ENCODE data around the gene FKBP4. TPM values are rescaled to one million over a fixed set of nuclear protein-coding genes. Genes with fewer than 3 reads are reported as not detected.

Gene FKBP4
- total RNA-seq, 1 donor = 11.0 TPM

DNA sequence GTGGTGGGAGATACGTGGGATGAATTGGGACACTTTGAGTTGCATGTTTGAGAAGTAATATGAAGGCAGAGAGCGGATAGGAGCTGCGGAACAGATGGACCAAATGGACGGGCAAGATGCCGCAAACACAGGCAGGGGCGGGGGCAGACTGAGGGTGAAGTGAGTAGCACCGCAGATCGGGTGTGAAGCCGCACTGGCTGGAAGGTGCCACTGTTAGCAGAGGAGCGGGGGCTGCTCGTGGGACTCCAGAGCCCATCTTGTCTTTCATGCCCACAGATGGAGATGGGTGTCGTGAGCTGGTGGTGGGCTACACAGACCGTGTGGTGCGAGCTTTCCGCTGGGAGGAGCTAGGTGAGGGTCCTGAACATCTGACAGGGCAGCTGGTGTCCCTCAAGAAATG is 25.0 kb downstream of the FKBP4 start:
- Histone ChIP-seq H3K9me3 (ENCODE audit: low read depth, low read length) (no peaks in the 10 kb centered on the region), H3K27me3 (ENCODE audit: insufficient read depth, low read length) (no peaks in the 10 kb centered on the region), H3K4me1 (ENCODE audit: insufficient read depth, low read length) (no peaks in the 10 kb centered on the region), H3K4me3 (ENCODE audit: low read length) (no peak overlapping the region)

DNA sequence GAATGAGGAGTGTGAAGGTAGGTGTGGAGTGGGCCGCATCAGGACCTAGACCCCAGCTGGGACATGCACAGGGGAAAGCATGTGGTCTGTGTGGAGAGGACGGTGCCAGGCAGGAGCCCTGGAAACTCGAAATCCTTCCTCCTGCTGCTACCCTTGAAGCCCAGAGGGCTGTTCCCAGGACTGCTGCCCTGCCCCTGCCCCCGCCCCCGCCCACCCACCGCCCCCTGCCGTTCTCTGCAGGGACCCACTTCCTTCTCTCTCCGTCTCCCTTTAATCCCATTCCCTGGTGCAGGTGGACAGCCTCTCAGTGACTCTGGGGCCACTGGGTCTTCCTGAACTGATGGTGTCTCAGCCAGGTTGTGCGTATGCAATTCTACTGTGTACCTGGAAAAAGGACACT is 25.7 kb downstream of the FKBP4 start:
- no peaks in the 10 kb centered on the region for H3K4me1 ChIP-seq (ENCODE audit: insufficient read depth, low read length)
- no peaks in the 10 kb centered on the region for H3K27me3 ChIP-seq (ENCODE audit: insufficient read depth, low read length)
- H3K4me3 ChIP-seq (ENCODE audit: low read length) = no peak overlapping the region
- H3K9me3 ChIP-seq (ENCODE audit: low read depth, low read length) = no peaks in the 10 kb centered on the region

DNA sequence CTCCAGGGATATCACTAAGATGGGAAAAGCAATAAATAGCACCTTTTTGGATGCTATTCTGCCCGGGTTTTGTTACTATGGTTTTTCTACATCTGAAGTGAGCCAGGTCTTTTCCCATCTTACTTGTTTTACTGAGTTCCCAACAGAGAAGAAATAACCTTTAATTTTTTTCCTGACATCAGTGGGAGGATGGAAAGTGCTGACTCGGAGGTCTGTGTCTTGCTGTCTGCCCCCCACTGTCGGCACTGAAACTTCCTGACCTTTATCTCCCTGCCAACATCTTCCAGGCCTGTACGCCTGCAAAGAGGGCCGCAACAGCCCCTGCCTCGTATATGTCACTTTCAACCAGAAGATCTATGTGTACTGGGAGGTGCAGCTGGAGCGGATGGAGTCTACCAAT is 28.7 kb downstream of the FKBP4 start:
- no peak overlapping the region for H3K4me3 ChIP-seq (ENCODE audit: low read length)
- no peaks in the 10 kb centered on the region for H3K4me1 ChIP-seq (ENCODE audit: insufficient read depth, low read length)
- no peaks in the 10 kb centered on the region for H3K9me3 ChIP-seq (ENCODE audit: low read depth, low read length)
- no peaks in the 10 kb centered on the region for H3K27me3 ChIP-seq (ENCODE audit: insufficient read depth, low read length)

DNA sequence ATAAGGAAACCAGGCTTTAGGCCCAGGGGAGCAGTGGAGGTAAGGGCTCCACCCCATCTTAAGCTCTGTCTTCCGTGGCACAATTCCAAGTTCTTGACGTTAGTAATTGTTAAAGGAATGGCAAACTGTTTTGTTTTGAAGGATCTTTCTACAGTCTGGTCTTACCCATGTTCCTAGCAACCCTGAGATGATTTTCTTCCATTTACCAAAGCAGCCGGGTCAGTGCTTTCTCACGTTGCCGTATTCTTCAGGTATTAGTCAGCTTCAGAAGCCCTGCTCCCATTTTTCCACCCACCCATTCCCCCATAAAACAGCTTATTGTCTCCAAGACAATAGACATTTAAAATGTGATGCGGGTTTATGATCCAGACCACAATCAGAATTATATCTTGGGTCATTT is 29.8 kb downstream of the FKBP4 start:
- Histone ChIP-seq H3K4me1 (ENCODE audit: insufficient read depth, low read length) (no peaks in the 10 kb centered on the region), H3K9me3 (ENCODE audit: low read depth, low read length) (no peaks in the 10 kb centered on the region), H3K27me3 (ENCODE audit: insufficient read depth, low read length) (no peaks in the 10 kb centered on the region), H3K4me3 (ENCODE audit: low read length) (no peak overlapping the region)

DNA sequence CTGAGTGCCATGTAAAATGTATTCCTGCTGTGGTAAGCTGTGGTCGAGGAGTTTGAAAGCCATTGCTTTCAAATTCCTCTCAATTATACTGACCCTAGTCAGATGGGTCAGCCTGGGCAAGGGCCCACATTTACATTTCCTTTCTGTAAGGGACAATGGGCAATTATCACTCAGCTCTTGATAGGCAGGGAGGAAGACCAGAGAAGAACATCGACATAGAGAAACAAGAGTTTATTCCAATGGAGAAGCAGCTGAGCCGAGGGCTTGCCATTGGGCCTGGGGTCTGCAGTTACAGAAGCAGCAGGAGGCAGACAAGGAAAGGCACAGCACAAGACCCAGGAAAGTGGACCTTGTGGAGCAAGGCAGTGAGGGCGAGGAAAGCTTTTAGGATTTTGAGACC is 30.4 kb downstream of the FKBP4 start:
- Histone ChIP-seq H3K4me1 (ENCODE audit: insufficient read depth, low read length) (no peaks in the 10 kb centered on the region), H3K4me3 (ENCODE audit: low read length) (no peak overlapping the region), H3K9me3 (ENCODE audit: low read depth, low read length) (no peaks in the 10 kb centered on the region), H3K27me3 (ENCODE audit: insufficient read depth, low read length) (no peaks in the 10 kb centered on the region)

DNA sequence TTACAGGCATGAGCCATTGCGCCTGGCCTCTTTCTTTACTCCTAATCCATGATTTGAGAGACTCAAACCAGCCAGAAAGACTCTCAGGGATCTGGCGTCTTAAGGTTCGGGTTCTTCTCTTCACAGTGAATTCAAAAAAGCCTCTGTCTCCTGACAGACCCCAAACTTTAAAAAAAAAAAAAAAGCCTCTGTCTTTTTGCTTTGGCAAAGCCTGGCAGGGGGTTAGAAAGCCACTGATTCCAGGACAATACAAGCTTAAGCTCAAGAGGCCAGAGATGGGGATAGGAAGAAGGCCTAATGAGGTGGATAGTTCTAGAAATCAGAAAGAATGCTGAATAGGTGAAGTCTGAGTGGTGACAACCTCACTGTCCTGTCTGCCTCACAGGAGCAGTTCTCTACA is 31.3 kb downstream of the FKBP4 start:
- Histone ChIP-seq H3K4me3 (ENCODE audit: low read length) (no peak overlapping the region), H3K9me3 (ENCODE audit: low read depth, low read length) (no peaks in the 10 kb centered on the region), H3K27me3 (ENCODE audit: insufficient read depth, low read length) (no peaks in the 10 kb centered on the region), H3K4me1 (ENCODE audit: insufficient read depth, low read length) (no peaks in the 10 kb centered on the region)

DNA sequence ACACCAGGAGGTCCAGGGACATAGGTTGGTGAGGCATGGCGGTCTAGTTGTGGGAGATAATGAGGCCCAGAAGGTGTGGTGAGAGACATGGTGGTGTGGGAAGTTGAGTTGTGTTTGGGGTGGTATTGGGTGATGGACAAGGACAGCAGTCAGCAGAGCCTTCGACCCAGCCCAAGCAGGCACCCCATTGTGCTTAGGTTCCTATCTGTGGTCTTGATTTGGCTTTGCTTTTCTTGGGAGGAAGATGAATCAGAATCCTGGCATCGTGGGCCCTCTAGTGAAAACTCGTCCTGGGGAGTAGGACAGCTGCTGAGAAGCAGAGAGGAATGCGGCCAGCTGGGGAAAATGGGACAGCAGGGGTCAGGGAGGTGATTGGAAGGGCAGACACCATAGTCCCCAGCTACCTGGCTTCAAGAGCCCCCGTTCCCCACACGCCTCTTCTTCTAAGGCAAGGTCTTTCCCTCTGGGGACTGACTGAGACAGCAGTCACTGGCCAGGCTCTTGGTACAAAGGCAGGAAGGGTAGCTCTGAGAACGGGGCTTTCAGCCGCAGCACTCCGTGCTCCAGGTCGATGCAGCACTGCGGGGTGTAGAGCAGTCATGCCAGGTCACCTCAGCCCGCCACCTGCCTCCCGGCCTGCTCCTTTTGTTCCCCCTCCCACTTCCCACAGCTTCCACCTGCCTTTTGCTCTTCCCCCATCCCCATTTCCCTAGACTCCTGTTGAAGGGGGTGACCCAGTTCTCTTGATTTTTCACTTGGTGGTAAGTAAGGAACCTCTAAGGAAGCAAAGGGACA is 32.1 kb downstream of the FKBP4 start:
- Histone ChIP-seq H3K9me3 (ENCODE audit: low read depth, low read length) (no peaks in the 10 kb centered on the region), H3K4me1 (ENCODE audit: insufficient read depth, low read length) (no peaks in the 10 kb centered on the region), H3K4me3 (ENCODE audit: low read length) (no peak overlapping the region)

DNA sequence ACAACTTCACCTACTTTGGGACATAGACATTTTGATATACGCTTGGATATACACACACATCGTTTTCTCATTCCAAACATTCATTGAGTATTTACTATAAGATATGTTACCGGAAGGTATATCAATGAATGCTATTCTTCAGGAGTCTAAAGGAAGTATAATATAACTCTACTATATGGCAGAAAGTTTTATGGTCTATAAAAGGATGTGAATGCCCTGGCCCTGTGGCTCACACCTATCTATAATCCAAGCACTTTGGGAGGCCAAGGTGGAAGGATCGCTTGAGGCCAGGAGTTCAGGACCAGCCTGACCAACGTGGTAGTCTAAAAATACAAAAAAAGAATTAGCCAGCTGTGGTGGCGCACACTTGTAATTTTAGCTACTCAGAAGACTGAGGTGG is 34.5 kb downstream of the FKBP4 start:
- Histone ChIP-seq H3K9me3 (ENCODE audit: low read depth, low read length) (no peaks in the 10 kb centered on the region), H3K4me1 (ENCODE audit: insufficient read depth, low read length) (no peaks in the 10 kb centered on the region), H3K27me3 (ENCODE audit: insufficient read depth, low read length) (no peaks in the 10 kb centered on the region), H3K4me3 (ENCODE audit: low read length) (no peak overlapping the region)

More for the DNA sequence above, 32.1 kb downstream of the FKBP4 start:
- no peaks in the 10 kb centered on the region for H3K27me3 ChIP-seq (ENCODE audit: insufficient read depth, low read length)

DNA sequence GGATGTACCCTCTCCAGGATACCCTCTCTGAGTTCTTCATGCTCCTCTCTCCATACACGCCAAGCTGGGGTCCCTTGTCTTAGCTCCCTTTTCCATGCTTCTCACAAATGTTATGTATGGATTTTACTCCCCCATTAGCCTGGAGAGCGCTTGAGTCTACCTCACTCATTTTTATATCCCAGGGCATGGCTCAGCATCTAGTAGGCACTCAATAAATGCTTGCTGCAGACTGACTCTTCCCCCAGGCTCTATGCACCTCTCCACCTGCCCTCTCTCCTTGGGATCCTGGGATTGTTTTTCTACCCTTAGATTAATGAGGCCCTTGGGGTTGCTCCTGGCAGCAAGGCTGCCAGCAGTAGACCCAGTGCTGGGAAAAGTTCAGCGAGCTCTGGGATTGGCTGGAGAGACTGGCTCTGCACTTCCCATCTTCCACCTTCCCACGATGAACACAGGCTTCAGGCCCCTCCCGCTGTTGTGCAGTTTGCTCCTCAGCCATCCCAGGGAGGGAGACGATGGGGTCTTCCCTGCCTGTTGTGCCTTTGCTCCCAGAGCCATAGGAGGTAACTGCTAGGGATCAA is 37.9 kb downstream of the FKBP4 start:
- no peaks in the 10 kb centered on the region for H3K9me3 ChIP-seq (ENCODE audit: low read depth, low read length)
- no peak overlapping the region for H3K4me3 ChIP-seq (ENCODE audit: low read length)
- H3K27me3 ChIP-seq (ENCODE audit: insufficient read depth, low read length) = no peaks in the 10 kb centered on the region
- H3K4me1 ChIP-seq (ENCODE audit: insufficient read depth, low read length) = no peaks in the 10 kb centered on the region

DNA sequence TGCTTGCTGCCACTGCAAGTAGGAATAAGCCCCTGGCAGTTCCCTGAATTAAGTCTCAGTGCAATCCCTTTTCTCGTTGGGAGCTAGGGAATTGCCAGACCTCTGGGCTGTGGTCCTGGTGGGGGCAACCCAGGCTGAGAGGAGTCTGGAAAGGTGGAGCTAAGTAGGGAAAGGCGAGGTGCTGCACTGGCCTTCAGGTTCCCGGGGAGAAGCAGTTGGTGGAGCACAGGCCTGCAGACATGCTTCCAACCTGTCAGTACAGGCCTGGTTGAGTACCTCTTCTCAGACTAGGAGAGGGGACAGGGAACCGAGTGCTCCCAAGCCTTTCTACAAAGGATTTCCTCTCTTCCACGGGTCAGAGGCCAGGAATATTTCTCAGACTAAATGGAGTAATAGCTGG is 38.6 kb downstream of the FKBP4 start:
- H3K27me3 ChIP-seq (ENCODE audit: insufficient read depth, low read length) = no peaks in the 10 kb centered on the region
- no peaks in the 10 kb centered on the region for H3K4me1 ChIP-seq (ENCODE audit: insufficient read depth, low read length)
- H3K4me3 ChIP-seq (ENCODE audit: low read length) = no peak overlapping the region
- H3K9me3 ChIP-seq (ENCODE audit: low read depth, low read length) = no peaks in the 10 kb centered on the region

DNA sequence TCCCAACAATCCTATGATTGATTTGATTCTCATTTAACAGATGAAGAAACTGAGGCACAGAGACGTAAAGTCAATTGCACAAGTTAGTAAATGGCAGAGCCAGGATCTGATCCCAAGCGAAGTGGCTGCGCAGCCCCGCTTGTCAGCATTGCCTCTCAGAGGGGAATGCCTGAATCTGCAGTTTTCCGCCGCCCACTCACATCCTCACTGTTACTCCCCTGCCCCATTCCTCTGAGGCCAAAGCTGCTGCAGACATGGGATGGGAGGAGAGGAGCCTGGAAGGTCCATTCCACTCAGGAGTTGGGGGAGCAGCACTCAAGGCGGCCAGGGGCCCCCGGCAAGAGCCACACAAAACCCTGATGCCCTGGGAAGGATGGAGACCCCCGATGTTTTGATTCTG is 39.0 kb downstream of the FKBP4 start:
- no peaks in the 10 kb centered on the region for H3K4me1 ChIP-seq (ENCODE audit: insufficient read depth, low read length)
- H3K9me3 ChIP-seq (ENCODE audit: low read depth, low read length) = no peaks in the 10 kb centered on the region
- H3K4me3 ChIP-seq (ENCODE audit: low read length) = no peak overlapping the region
- no peaks in the 10 kb centered on the region for H3K27me3 ChIP-seq (ENCODE audit: insufficient read depth, low read length)

DNA sequence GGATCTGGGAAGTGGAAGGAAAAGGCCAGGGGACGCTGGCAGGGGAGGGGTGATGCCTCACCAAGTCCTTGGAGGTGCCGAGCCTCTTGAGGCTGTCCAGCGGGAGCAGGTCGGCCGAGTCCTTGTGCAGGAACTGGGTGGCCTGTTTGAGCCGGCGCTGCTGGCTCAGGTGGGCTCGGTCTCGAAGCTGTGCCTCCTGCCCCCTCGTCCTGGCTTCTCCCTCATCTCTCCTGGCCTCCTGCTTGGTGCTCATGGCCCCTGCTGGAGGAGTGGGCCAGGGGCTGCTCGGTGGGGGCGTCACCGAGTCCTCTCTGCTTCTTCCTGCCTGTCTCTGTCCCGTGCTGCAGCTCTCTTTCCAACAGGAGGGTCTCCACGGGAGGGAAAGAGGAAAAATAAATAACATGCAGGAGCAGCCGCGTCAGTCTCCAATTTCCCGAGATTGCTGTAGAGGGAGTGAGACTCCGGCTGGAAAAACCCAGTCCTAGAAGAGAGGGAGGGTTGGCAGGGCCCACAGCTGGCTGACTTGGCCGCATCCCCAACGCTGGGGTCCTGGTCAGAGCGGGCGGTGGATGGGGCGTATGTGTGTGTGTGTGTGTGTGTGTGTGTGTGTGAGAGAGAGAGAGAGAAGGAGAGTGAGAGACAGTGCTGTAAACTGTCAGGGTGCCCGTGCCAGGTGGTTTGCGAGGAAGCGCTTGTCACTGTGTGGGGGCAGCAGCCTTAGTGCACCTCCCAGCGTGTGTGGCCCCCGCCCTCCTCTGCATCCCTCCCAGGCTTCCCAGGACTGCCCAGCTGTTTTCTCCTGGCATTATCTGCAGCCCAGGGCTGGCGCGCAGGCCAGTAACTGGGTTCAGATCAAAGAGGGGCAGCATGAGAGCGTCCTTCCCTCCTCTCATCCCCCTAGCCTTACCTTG is 40.1 kb downstream of the FKBP4 start, which contains the start of gene NRIP2:
TSS of gene NRIP2 (minus strand) at position 455 of the 911 bp plus-strand sequence. CDS start at position 403, 52 bp downstream.
- Histone ChIP-seq H3K4me3 (ENCODE audit: low read length) (no peak within 1 kb of the TSS), H3K9me3 (ENCODE audit: low read depth, low read length) (no peaks in the 10 kb centered on the region), H3K27me3 (ENCODE audit: insufficient read depth, low read length) (no peaks in the 10 kb centered on the region), H3K4me1 (ENCODE audit: insufficient read depth, low read length) (no peaks in the 10 kb centered on the region)

DNA sequence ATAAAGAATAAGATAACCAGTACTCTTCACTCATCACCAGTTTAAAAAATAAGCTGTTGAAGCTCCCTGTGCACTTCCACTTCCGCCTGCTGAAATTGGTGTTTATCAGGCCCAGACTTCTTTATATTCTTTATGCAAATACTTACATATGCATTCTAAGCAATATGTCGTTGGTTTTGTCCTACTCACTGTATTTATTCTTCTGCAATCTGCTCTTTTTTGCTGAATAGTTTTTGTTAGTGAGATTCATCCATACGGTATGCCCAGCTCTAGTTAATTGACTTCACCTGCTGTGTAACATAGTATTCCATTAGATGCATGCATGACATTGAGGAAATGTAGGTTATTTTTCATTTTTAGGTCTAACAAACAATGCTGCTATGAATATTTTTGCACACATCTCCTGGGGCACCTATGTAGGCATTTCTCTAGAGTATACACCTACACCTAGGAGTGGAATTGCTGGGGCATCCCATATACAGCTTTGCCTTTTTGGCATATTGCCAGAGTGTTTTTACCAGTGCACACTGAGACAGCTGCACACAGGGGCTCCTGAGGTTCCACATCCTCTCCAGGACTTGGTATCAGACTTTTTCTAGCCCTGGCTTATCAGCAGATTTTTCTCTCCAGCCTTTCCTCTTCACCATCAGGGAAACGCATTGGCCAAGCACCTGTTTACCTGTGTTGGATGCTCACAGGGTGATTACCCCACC is 41.1 kb downstream of the FKBP4 start:
- Histone ChIP-seq H3K9me3 (ENCODE audit: low read depth, low read length) (no peaks in the 10 kb centered on the region), H3K4me3 (ENCODE audit: low read length) (no peak overlapping the region), H3K4me1 (ENCODE audit: insufficient read depth, low read length) (no peaks in the 10 kb centered on the region), H3K27me3 (ENCODE audit: insufficient read depth, low read length) (no peaks in the 10 kb centered on the region)

DNA sequence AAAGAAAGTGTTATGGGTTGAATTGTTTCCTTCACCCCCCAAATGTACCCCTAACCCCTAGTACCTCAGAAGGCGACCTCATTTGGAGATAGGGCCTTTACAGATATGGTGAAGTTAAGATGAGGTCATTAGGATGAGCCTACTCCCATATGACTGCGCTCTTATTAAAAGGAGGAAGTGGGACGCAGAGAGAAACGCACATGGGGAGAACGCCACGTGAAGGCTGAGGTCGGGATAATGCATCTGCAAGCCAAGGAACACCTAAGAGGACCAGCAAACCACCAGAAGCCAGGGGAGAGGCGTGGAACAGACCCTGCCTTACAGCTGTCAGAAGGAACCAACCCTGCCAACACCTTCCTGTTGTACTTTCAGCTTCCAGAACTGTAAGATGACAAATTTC is 41.8 kb downstream of the FKBP4 start:
- no peak overlapping the region for H3K4me3 ChIP-seq (ENCODE audit: low read length)
- no peaks in the 10 kb centered on the region for H3K4me1 ChIP-seq (ENCODE audit: insufficient read depth, low read length)
- no peaks in the 10 kb centered on the region for H3K9me3 ChIP-seq (ENCODE audit: low read depth, low read length)
- H3K27me3 ChIP-seq (ENCODE audit: insufficient read depth, low read length) = no peaks in the 10 kb centered on the region
